Activated CD4-positive, alpha-beta T cell treated with anti-CD3 and anti-CD28 coated beads for 1 hour (primary cell): Measurements from ENCODE around the gene CCP110.
"Not testable (repeated sequence)": the region's sequence is repeated elsewhere in the genome, so short reads cannot be mapped to it uniquely, and the experiment has no call there.

Experiments used
- DNase-seq: peaks from one replicate; pipeline ENCODE4 v3.0.0-alpha.2; 2020

Gene CCP110

GRCh38 chr16:19512297-19512696 lies 11.4 kb upstream of the CCP110 start:
- DNase-seq = no peak

DNA sequence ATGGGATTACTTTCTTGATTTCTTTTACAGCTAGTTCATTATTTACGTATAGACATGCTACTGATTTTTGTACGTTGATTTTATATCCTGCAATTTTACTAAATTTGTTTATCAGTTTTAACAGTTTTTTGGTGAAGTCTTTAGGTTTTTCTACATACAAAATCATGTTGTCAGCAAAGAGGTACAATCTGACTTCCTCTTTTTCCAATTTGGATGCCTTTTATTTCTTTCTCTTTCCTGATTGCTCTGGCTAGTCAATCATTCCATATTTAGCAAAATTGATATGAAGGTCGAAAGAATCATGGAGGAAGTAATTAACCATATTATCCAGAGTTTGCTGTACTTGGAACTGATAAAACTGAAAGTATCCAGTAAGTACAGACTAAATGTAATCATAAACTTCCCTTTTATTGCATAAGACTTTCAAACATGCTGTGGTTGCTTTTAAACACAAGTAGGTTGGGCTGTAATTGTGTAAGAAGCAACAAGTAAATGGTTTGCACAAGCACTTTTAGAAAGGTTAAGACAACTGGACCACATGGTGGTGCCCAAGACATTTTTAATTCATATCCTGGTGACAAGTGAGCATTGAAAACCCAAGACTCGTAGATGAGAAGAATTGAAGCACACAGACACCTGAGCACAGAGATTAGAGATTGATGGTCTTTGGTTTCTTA lies 10.2 kb upstream of the CCP110 start:
- no peak for DNase-seq

GRCh38 chr16:19515757-19516156 lies 8.0 kb upstream of the CCP110 start:
- DNase-seq = no peak

DNA sequence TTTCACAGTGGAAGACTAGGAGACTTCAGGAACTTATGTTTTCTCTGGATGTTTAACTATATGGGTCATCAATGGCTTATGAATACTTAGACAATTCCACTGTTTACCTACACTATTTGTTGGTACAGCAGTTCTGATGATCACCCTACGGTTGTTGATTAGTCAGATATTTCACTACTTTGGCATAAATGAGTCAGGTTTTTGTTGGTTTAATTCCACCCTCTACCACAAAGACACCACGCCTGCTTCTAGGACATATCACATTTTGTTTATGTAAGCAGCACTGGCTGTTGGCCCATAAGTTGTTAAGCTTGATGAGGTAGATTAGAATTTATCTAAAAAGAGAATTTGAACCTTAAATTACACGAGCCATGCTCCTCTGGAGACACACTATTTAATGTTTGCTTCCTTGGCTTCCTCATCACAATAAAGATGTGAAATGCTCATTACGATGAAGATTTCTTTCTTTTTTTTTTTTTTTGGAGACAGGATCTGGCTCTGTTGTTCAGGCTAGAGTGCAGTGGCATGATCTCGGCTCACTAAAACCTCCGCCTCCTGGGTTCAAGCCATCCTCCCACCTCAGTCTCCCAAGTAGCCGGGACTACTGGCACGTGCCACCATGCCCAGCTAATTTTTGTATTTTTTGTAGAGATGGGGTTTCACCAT lies 6.2 kb upstream of the CCP110 start:
- DNase-seq = no peak

DNA sequence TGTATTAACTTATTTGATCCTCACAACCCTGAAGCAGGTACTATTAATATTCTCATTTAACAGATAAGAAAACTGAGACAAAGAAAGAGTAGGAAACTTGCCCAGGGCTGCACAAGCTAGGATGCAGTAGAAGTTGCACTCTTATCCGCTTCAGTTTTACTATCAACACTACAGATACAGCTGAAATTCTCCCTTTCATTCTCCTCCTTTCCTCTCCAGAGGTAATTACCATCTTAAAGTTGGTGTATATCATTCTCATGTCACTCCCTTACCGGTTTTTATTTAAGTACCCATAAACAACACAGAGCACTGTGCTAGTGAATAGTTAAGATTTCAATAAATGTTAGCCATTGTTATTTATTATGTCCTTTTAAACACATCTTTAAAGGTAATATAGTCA lies 5.4 kb upstream of the CCP110 start:
- no peak for DNase-seq

GRCh38 chr16:19520861-19521331 lies 2.8 kb upstream of the CCP110 start:
- DNase-seq = no peak

GRCh38 chr16:19521471-19522396 lies 2.0 kb upstream of the CCP110 start, which contains the start of gene GDE1:
Gene GDE1 (minus strand): TSS chr16:19522098. CDS start chr16:19521964, 134 bp downstream.
- peak; percentile 92 for DNase-seq

DNA sequence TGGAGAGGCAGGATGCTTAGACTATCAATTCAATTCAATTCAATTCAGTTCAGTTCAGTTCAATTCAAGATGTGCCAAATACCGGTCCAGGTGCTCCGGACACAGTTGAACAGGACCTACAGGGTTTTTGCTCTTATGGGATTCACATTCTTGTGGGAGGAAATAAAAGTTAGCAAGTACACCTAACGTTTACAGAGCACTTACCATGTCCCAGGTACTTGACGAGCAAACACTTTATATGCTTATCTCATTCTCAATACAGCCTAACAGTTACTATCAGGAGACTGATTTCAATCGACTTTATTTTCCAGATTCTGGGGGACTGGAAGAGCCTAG lies 1.4 kb upstream of the CCP110 start:
- DNase-seq = no peak

GRCh38 chr16:19522760-19523159 lies 982 bp upstream of the CCP110 start:
- DNase-seq = no peak

GRCh38 chr16:19523184-19523558 lies 571 bp upstream of the CCP110 start:
- DNase-seq = no peak

GRCh38 chr16:19524356-19524615 lies 544 bp downstream of the CCP110 start:
- DNase-seq = no peak

GRCh38 chr16:19524616-19525384 lies 1.1 kb downstream of the CCP110 start:
- no peak for DNase-seq

GRCh38 chr16:19525385-19525723 lies 1.6 kb downstream of the CCP110 start:
- no peak for DNase-seq

DNA sequence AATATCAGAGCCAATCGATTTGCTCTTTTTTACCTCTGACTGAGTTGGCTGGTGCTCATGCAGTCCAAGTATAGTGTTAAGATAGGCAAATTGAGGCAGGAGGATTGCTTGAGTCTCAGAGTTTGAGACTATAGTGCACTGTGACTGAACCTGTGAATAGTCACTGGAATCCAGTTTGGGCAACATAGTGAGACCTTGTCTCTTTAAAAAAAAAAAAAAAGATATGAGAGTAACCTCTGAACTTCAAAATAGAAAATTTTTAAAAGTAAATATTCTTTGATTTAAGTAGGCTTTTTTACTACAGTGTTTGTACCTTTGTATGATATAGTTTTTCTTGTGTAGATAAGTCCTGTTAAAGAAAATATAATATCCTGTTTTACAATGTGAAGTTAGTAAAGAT lies 3.4 kb downstream of the CCP110 start:
- DNase-seq = no peak

DNA sequence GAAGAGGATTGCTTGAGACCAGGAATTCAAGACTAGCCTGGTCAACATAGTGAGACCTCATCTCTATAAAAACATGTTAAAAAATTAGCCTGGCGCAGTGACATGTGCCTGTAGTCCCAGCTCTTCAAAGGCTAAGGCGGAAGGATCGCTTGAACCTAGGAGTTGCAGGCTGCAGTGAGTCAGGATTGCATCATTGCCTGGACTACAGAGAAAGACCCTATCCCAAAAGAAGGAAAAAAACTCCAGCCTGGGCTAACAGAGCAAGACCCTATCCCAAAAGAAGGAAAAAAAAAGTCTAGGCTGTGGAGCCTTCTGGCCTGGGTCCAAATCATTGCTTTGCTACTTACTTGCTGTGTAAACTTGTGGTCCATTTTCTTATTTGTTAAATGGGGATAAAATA lies 4.9 kb downstream of the CCP110 start:
- DNase-seq = no peak

DNA sequence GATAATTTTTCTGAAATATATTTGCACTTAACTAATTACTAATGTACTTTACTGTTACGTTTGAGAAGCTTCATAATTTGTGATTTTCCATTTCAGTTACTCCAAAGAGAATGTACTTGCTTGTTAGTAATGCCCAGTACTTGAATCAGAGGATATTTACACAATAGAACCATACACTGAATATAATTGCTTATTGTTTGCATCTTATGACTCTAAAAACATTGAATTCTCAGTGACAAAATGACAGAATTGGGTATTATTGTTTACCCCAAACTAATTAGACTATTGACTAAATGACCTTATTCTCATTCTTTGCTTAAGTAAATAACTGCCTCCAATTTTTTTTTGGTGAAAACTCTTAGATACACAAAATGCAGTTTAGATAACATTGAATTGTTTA lies 8.9 kb downstream of the CCP110 start:
- no peak for DNase-seq

GRCh38 chr16:19540241-19540970 lies 16.7 kb downstream of the CCP110 start:
- no peak for DNase-seq

DNA sequence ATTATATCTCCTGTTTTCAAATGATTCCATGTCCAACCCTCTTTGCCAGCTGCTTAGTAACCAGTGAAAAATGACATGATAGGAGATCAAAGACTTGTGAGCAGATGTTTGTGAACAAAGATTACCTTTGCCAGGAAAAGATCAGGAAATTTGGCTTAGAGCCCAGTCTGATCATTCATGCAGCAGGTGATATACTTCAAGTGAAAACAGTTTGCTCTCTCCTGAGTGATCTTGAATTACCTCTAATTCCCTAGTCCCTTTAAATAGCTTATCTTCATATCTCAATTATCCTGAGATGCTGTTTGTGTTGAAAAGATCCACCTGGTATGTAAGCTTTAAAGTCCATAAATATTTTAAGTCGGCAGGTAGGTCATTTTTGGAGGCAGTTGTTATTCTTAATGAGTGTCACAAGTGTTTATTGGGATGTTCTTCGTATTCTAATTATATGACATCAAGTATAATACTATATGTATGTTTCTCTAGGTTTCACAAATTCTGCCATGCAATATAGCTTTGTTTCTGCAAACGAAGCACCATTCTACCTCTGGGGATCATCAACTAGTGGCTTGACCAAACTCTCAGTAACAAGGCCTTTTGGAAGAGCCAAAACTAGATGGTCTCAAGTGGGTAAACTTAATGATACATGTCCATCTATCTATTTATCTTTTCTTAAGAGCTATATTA lies 18.5 kb downstream of the CCP110 start:
- no peak for DNase-seq

GRCh38 chr16:19543278-19543996 lies 19.7 kb downstream of the CCP110 start:
- DNase-seq = not testable (repeated sequence)

DNA sequence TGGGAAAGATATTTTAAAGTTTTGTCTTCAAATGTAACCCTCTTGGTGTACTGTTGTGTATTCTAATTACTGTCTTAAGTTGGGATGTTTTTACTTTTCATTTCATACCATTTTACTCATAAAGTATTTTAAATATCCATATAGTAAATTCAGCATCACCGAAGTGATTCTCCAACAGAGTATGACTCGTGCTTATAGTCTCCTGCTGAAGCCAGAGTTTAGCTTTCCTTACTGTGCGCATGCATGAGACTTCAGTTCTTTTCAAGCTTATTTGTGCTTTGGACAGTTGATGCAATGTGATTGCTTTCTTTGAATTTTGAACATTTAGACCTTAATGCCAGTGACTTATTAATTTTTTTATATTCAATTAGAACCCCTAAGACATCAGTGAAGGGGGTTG lies 24.4 kb downstream of the CCP110 start:
- DNase-seq = no peak

DNA sequence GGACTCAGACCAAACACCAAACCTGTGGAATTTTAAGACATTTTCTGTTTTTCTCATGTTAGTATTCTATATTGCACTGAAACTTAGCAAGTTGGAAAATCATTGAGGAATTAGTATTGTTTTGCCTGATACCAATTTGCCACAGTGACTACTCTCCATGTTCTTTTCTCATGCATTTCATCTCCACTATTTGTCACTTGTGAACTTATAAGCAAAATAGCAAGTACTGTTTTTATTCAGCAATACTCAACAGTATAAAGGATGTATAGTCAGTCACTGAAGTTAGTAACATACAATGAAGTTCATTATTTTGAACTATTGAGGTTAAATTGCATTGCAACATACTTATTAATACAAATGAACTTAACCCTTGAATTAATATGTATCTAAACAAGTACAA lies 25.9 kb downstream of the CCP110 start:
- DNase-seq = no peak
